Fibroblast of the conjunctiva (primary cell): ENCODE data around the gene MRPL2.
"Not testable (repeated sequence)": the region's sequence is repeated elsewhere in the genome, so short reads cannot be mapped to it uniquely, and the experiment has no call there.

Experiments
- DNase-seq: peaks from one replicate; pipeline ENCODE4 v3.0.0-alpha.2; 2010; ENCODE audit warnings: low read depth

MRPL2 gene

GRCh38 chr6:43082806-43083655, 23.8 kb upstream of the MRPL2 start:
- no peak for DNase-seq

- DNase-seq: not testable (repeated sequence)
Observed at GRCh38 chr6:43081922-43082321, 22.7 kb upstream of the MRPL2 start.

- no peak for DNase-seq
Observed at GRCh38 chr6:43081043-43081442, 21.8 kb upstream of the MRPL2 start.

GRCh38 chr6:43078691-43079090, 19.5 kb upstream of the MRPL2 start:
- no peak for DNase-seq

GRCh38 chr6:43077981-43078511, 18.8 kb upstream of the MRPL2 start:
- no peak for DNase-seq

- DNase-seq: no peak
Observed at GRCh38 chr6:43077333-43077809, 18.1 kb upstream of the MRPL2 start.

GRCh38 chr6:43076464-43077332, 17.5 kb upstream of the MRPL2 start:
- no peak for DNase-seq

GRCh38 chr6:43075670-43076463, 16.6 kb upstream of the MRPL2 start, which contains the start of gene PTK7:
Gene PTK7 (plus strand): TSS chr6:43076314. CDS start chr6:43076489, 175 bp downstream.
- no peak for DNase-seq

GRCh38 chr6:43074847-43075669, 15.8 kb upstream of the MRPL2 start:
- peak; percentile 35 for DNase-seq

- DNase-seq: peak; percentile 73
Observed at GRCh38 chr6:43070028-43070632, 10.9 kb upstream of the MRPL2 start.

GRCh38 chr6:43062818-43063217, 3.6 kb upstream of the MRPL2 start:
- no peak for DNase-seq

GRCh38 chr6:43061861-43062260, 2.6 kb upstream of the MRPL2 start:
- no peak for DNase-seq

- DNase-seq: no peak
Observed at GRCh38 chr6:43060755-43061633, 1.8 kb upstream of the MRPL2 start.

- no peak for DNase-seq
Observed at GRCh38 chr6:43060034-43060754, 960 bp upstream of the MRPL2 start.

- DNase-seq: no peak
Observed at GRCh38 chr6:43058531-43058930, 703 bp downstream of the MRPL2 start.

- no peak for DNase-seq
Observed at GRCh38 chr6:43055966-43056365, 3.3 kb downstream of the MRPL2 start.

GRCh38 chr6:43054206-43054943, 4.9 kb downstream of the MRPL2 start:
- DNase-seq: no peak
